CD1c-positive myeloid dendritic cell (primary cell): Measurements from ENCODE around the gene CERK.
"Not testable (repeated sequence)": the region's sequence is repeated elsewhere in the genome, so short reads cannot be mapped to it uniquely, and the experiment has no call there.

Experiments
- DNase-seq: peaks from one replicate; pipeline ENCODE4 v3.0.0-alpha.2; 2016; ENCODE audit errors: extremely low spot score

The CERK gene

DNA sequence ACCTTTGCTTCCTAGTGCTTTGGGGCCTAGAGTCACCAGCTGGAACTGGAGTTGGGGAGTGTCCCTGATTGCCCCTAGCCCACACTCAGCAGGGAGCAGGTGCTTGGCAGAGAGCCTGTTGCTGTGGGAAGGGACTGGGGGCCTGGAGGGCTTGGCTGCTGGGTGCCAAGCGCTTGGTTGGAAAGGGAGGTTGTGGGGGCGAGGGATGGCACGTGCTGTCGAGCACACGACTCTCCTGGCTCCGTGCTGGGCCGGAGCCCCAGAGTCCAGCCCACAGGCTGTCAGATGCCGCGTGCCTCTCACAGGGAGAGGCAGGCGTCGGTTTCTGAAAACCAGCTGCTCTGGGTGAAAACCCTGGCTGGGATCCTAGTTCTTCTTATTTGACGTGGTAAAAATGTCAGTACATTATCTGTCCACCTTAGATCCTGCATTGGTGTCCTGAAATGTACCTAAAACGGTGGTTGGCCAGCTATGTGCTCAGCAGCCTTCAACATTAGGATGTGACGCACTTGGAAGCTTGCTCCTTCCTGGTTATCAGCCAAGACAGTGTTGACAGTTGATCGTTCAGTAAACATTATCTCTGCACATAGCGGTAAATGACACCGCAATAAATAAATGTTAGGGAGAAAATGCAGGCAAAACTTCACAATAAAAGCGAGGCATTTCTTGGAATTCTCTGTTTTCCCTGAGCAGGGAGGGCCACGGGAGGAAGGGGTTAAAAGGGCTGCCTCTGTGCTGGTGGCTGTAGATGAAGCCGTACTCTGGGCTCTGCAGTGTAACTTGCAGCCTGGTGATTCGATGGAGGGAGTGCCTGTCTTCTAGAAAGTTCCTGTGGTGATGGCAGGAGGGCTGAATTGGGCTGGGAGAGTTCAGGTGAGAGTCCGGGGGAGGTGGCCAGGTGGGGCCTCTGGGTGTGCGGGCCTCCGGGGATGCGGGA is 88.6 kb downstream of the CERK start:
- DNase-seq = peak; percentile 4

DNA sequence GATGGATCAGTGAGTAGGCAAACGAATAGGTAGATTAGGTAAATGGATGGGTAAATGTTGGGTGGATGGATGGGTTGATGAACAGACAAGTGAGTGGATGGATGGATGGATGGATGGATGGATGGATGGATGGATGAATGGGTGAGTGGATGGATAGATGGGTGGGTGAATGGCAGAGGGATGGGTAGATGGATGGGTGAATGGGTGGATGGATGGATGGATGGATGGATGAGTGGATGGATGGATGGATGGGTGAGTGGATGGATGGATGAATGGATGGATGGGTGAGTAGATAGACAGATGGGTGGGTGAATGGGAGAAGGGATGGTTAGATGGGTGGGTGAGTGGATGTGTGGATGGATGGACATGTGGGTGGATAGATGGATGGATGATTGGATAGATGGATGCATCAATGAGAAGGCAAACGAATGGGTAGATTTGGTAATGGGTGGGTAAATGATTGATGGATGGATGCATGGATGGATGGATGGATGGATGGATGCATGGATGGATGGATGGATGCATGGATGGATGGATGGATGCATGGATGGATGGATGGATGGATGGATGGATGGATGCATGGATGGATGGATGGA is 89.7 kb downstream of the CERK start:
- DNase-seq = not testable (repeated sequence)

DNA sequence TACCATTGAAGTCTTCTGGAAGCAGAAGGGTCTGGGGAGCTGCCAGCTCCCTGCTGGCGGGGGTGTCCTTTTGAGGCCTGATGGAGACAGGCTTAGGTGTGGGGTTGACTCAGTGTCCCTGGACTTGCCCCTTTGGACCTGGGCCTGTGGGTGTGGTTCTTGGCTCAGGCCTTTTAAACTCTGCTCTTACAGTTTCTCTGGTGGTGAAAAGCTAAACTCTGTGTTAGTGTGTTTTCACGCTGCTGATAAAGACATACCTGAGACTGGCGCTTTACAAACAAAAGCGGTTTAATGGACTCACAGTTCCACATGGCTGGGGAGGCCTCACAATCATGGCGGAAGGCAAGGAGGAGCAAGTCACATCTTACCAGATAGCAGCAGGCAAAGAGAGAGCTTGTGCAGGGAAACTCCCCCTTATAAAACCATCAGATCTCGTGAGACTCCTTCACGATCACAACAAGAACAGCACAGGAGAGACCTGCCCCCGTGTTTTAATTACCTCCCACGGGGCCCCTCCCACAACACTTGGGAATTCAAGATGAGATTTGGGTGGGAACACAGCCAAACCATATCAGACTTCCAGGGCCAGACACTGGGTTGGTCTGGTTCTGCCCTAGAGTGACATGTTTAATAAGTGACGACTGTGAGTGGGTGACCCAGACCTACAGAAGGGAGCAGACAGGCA is 91.4 kb downstream of the CERK start:
- no peak for DNase-seq

DNA sequence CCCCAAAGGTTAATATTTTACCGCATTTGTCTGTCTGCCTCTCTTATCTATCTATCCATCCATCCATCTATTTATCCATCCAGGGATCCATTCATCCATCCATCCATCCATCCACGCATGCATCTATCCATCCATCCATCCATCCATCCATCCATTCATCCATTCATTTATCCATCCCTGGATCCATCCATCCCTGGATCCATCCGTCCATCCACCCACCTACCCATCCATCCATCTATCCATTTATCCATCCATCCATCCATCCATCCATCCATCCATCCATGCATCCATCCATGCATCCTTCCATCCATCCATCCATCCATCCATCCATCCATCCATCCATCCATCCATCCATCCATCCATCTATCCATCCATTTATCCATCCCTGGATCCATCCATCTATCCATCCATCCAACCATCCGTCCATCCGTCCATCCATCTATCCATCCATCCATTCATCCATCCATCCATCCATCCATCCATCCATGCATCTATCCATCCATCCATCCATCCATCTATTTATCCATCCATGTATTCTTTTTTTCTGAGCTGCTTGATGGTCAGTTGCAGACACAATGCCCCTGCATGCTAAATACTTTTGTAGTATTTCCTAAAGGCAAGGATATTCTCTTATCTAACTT is 95.1 kb downstream of the CERK start:
- DNase-seq = not testable (repeated sequence)

DNA sequence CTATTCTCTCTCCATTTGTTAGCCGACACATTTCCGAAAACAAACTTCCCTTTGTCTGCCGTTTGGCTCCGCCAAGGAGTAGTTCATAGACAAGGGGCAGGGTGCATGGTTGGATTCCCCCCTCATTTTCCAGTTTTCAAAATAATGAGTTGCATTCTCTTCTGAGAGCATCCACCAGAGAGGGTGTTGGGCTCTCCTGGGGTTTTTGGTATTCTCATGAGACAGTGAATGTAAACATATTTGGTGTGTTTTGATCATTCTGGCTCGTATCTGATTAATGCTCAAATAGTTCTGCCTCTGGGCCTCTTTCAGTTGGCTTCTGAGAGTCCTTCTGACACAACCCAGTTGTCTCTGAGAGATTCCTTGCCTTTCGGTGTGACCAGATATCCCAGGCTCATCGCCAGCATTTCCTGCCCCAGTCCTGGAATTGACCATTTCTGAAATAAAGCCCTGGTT is 96.2 kb downstream of the CERK start:
- DNase-seq = no peak

DNA sequence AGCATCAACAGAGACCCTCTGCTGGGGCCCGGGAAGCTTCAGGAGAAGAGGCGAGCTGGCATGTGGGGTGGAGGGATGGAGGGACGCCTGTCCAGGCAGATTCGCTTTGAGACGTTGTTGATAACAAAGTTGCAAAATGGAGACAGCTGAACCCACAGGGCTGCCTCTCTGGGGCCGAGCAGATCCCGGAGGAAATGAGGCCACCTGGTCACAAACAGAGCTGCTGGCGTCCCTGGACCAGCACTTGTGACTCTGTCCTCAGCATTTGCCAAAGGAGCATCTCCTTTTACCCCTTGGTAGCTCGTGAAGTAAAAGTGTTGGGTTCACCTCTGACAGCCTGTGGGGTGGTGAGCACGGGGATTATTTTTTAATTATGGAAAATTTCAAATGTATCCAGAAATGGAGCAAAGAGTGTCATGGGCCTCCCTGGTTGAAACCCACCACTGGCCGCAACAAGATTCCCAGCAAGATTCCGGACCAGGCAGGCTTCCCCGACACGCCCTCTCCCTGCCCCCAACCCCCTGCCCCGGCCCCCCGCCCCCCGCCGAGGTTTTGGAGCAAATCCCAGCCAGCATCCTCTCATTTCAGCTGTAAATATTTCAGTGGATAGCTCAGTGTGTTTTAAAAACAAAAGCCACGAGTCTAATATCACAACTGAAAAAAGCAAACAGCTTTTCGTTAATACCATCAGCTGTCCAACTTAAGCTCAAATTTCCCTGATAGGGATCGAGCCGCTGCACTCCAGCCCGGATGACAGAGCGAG is 97.6 kb downstream of the CERK start:
- DNase-seq = no peak

DNA sequence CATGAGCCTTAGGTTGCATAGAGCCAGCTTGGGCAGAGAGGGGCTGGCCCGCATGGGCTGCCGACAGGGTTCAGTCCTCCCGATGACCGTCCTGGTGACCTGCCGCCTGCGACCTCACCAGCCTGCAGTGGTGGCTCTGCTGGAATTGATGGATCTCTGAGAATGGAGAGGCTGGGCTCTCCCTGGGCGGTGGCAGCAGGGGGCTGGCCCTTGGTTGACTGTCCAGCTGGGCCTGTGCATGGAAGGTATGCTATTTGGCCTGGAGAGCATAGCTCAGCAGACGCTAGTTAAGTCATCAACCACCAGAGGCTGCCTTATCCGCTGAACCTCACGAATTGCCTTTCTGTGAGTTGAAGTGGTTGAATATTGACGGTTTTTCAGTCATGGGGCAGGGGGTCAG is 98.2 kb downstream of the CERK start:
- no peak for DNase-seq

DNA sequence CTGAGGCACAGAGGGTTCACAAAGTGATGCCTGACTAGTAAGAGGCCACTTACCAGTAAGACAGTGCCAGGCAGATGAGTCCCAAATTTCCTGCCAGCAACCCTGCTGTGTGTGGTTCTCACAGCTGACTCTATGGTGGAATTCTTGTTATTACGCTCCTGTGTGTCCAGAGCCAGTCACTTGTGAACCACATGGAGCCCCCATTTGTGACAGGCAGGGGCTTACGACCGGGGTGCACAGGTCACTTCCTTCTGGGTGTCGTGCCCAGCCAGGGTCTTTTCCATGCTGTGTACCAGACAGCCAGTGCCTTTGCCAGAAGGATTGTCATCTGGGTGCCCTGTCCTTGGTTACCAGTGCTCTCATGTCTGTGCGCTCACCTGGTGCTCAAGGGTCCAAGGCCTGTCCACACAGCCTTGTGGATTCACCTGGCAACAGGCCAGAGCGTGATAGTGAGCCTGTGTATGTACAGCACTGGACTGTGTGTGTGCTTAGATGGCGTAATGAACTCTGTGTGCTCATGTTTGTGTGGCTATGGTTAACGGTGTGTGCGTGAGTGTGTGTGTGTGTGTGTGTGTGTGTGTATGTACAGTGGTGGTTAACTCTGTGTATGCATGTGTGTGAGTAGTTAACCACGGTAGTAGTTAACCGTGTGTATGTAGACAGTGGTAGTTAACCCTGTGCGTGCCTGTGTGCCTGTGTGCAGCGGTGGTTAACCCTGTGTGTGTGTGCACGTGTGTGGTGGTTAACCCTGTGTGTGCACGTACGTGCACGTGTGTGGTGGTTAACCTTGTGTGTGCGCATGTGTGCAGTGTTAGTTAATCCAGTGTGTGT is 99.2 kb downstream of the CERK start:
- DNase-seq = no peak

DNA sequence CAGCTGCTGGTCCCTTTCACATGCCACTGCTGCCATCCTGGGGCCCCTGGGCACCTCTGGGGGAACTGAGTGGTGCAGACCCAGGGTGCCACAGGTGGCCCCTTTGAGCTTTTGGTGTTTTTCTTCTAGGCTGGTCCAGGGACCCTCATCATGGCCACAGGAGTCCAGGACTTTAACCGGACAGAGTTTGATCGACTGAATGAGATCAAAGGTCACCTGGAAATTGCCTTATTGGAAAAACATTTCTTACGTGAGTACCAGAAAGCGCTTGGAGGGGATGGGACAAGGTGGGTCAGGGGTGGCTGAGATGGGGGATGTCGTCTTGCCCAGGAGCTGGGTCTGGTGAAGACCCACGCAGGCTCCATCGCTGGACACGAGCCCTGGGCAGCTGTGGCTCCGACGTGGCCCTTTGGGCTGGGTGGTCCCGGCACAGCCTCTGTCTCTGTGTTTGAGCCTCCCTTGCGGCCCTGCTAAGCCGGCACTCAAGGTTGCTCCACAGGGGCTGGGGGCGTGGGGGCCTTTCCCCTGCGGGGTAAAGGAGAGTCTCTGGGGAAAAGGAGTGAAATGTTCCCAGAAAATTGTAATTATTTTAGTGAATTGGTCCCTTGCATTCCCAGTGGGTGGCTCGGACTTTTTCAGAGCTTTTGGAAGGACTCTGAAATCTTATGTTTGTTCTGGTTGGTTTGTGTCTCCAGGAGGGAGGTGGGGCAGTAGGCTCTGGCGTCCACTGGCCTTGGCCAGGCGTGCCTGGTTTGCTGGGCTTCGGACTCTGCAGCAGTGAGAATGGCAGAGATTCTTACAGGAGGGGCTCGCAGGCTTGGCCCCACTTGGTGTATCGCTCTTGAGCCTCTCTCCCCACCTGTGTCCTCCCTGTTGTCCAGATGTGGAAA is 100.1 kb downstream of the CERK start:
- no peak for DNase-seq

DNA sequence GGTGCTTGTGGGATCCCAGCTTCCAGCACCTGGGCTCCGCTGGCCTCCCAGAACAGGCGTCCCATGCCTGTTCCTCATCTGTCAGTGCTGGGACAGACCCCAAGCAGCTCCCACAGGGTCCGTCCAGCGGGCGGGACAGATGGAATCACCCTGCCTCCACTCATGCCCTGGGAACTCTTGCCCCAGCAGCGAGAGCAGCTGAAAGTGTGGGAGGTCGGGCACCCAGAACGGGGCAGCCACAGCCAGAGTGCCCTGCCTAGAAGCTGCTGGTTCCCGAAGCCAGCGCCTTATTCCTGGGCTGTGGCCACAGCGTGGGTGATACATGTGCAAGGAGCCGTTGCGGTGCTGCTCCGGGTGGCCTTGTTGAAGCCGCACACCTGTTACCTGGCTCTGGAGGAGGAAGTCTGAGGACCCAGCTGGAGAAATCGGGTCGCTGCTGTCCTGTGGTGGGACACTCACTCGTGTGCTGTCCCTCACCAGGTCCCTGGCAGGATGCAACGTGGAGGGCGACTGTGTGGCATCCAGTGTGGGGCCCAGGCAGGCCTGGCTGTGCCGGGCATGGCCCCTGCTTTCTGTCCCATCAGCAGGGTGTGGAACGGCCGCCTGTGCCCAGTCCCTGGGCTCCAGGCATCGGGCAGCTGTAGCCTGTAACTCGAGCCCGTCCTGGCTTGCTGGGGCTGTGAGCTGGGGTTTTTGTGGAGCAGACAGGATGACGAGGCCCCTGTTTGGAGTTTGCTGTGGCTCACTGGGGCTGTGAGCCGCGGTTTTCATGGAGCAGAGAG is 101.6 kb downstream of the CERK start:
- DNase-seq = no peak

DNA sequence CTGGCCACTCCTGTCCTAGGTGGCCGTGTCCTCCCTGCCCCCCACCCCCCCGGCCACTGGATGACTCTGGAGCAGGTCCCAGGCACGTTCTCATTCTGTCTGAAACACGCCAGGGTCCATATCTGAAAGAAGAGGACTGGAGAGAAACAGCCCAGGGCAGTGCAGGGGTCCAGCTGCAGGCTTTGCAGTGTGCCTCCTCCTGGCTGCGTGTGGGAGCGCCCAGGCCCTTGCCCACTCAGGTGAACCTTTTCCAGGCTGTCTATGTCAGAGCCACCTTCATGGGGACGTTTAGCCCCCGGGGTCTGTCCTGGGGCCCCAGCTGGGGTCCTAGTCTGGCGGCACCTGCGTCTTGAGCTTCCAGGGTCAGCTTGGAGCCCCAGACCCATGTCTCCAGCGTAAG is 102.3 kb downstream of the CERK start:
- no peak for DNase-seq

DNA sequence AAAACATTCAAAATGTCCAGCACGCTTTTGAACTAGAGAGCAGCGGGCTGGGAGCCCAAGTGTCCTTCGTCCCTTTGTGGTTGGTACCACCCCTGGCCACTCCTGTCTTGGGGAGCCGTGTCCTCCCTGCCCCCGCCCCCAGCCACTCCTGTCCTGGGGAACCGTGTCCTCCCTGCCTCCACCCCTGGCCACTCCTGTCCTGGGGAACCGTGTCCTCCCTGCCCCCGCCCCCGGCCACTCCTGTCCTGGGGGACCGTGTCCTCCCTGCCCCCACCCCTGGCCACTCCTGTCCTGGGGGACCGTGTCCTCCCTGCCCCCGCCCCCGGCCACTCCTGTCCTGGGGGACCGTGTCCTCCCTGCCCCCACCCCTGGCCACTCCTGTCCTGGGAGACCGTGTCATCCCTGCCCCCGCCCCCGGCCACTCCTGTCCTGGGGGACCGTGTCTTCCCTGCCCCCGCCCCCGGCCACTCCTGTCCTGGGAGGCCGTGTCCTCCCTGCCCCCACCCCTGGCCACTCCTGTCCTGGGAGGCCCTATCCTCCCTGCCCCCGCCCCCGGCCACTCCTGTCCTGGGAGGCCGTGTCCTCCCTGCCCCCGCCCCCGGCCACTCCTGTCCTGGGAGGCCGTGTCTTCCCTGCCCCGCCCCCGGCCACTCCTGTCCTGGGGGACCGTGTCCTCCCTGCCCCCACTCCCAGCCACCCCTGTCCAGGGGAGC is 102.9 kb downstream of the CERK start:
- not testable (repeated sequence) for DNase-seq
